A673 (cell line): Measurements from ENCODE around the gene AGBL4. TPM values are rescaled to one million over a fixed set of nuclear protein-coding genes. Genes with fewer than 3 reads are reported as not detected.
A peak's percentile ranks its signal among the peaks of the same experiment; 100 is the strongest.

Source experiments
- BruUV-seq: library from RNA; stranded (reverse); fragments of 400-500 nt; replicated peaks from 2 replicates; lab custom pipeline; 2021; lab: Mats Ljungman, UMichigan
- CTCF ChIA-PET: fragments of 300-600 bp; sonication (Branson Sonifier 250); formaldehyde crosslinking; loops from one replicate; lab custom pipeline; 2022; ENCODE audit warnings: antibody characterized with exemption; lab: Charles Lee
- POLR2A ChIA-PET: fragments of 300-600 bp; sonication (Branson Sonifier 250); formaldehyde crosslinking; loops from one replicate; lab custom pipeline; 2022; ENCODE audit warnings: antibody characterized with exemption; ENCODE audit not compliant: low non-redundant PET; lab: Charles Lee
- DNase-seq: peaks from one replicate; pipeline ENCODE4 v3.0.0-alpha.2; 2015; ENCODE audit warnings: low spot score
- H3K27ac ChIP-seq: fragments of 200-600 bp; sonication (generic); 2 replicates; pipeline ENCODE4 v1.5.1; 2016; ENCODE audit warnings: mixed run types, low read depth, mild to moderate bottlenecking, mixed read lengths, antibody characterized with exemption, low read length; ENCODE audit not compliant: poor library complexity, severe bottlenecking
- H3K27me3 ChIP-seq: fragments of 200-600 bp; sonication (generic); replicated peaks from 2 replicates; pipeline ENCODE4 v1.6.1; 2017; ENCODE audit warnings: mixed run types, low read depth, mild to moderate bottlenecking, mixed read lengths, antibody characterized with exemption, low read length; ENCODE audit not compliant: insufficient read depth, poor library complexity
- H3K36me3 ChIP-seq: fragments of 200-600 bp; sonication (generic); 2 replicates; pipeline ENCODE4 v1.6.1; 2016; ENCODE audit warnings: mixed run types, mild to moderate bottlenecking, mixed read lengths, antibody characterized with exemption, low read length; ENCODE audit not compliant: insufficient read depth, poor library complexity, severe bottlenecking
- H3K4me1 ChIP-seq: fragments of 200-600 bp; sonication (generic); 2 replicates; pipeline ENCODE4 v1.6.1; 2017; ENCODE audit warnings: mixed run types, mild to moderate bottlenecking, mixed read lengths, antibody characterized with exemption, low read length; ENCODE audit not compliant: insufficient read depth, poor library complexity, severe bottlenecking
- H3K4me3 ChIP-seq: fragments of 200-600 bp; sonication (generic); 2 replicates; pipeline ENCODE4 v1.5.1; 2016; ENCODE audit warnings: low read depth, mixed run types, mild to moderate bottlenecking, mixed read lengths, low read length; ENCODE audit not compliant: poor library complexity, severe bottlenecking
- H3K9me3 ChIP-seq: fragments of 200-600 bp; sonication (generic); 2 replicates; pipeline ENCODE4 v1.6.1; 2016; ENCODE audit warnings: mixed run types, low read depth, mild to moderate bottlenecking, mixed read lengths, antibody characterized with exemption, low read length; ENCODE audit not compliant: poor library complexity, severe bottlenecking
- EZH2 ChIP-seq: fragments of 200-600 bp; sonication (generic); IDR thresholded peaks from 2 replicates; pipeline ENCODE4 v1.6.1; 2017; ENCODE audit warnings: borderline replicate concordance, low read depth, mild to moderate bottlenecking, mixed read lengths, antibody characterized with exemption, low read length; ENCODE audit not compliant: poor library complexity, severe bottlenecking
- intact Hi-C: fragments of 100-400 bp; cut with micrococcal nuclease; formaldehyde crosslinking; loops from one replicate; pipeline ENCODE4 v1.10.0; 2022; ENCODE audit not compliant: unreplicated experiment
- total RNA-seq: library from RNA; stranded (reverse); gene quantifications from 2 replicates; pipeline ENCODE4 v1.2.3, GENCODE V29; 2021
- TF ChIP-seq, protein P1 (sequence below): fragments of 300-800, 200-600 bp; sonication (generic); conservative IDR thresholded peaks from 2 replicates; pipeline ENCODE4 v1.5.1; 2017; ENCODE audit warnings: low read depth, mild to moderate bottlenecking, antibody characterized with exemption, low read length, moderate library complexity, mixed read lengths

Gene AGBL4
- total RNA-seq, 1 experiment from 2014 or later, result 0.32 TPM

DNA sequence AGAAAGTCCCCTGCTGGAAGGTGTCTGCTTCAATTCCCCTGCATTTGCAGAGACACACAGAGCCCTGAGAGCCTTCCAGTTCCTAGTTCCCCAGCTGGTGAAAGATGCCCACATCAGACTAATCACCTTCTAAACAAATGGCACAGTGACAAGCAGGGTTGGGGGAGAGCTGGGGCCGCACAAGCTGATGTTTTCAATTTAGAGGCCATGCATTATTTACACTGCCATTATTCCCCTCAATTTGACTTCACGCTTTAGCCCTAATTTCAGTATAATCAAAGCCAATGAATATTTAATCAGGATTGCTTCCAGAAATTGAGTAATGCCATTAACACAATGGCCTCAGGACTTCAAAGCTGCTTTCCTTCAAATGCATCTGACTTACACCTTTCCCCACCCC is 1328.6 kb downstream of the AGBL4 start:
- Histone ChIP-seq H3K4me1 (peaks cover 12% of the 10 kb centered on the region), H3K4me3 (no peak overlapping the region), H3K27ac (no peak overlapping the region), H3K27me3 (no peaks in the 10 kb centered on the region), H3K9me3 (no peaks in the 10 kb centered on the region), H3K36me3 (no peaks in the 10 kb centered on the region)
- ChIA-PET POLR2A (no interaction called here), CTCF (interaction anchor here (0.5 to 3.7 kb wide), 2 partner anchors 121 to 123 kb away, joined by 3 to 27 read pairs; no protein-coding TSS in a partner anchor)
- intact Hi-C loops, result no loop called here
- no peak for TF ChIP-seq EZH2
- TF ChIP-seq, protein P1, sequence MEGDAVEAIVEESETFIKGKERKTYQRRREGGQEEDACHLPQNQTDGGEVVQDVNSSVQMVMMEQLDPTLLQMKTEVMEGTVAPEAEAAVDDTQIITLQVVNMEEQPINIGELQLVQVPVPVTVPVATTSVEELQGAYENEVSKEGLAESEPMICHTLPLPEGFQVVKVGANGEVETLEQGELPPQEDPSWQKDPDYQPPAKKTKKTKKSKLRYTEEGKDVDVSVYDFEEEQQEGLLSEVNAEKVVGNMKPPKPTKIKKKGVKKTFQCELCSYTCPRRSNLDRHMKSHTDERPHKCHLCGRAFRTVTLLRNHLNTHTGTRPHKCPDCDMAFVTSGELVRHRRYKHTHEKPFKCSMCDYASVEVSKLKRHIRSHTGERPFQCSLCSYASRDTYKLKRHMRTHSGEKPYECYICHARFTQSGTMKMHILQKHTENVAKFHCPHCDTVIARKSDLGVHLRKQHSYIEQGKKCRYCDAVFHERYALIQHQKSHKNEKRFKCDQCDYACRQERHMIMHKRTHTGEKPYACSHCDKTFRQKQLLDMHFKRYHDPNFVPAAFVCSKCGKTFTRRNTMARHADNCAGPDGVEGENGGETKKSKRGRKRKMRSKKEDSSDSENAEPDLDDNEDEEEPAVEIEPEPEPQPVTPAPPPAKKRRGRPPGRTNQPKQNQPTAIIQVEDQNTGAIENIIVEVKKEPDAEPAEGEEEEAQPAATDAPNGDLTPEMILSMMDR, result no peak
- peak; percentile 24 for DNase-seq
- BruUV-seq, result no TSS peak

DNA sequence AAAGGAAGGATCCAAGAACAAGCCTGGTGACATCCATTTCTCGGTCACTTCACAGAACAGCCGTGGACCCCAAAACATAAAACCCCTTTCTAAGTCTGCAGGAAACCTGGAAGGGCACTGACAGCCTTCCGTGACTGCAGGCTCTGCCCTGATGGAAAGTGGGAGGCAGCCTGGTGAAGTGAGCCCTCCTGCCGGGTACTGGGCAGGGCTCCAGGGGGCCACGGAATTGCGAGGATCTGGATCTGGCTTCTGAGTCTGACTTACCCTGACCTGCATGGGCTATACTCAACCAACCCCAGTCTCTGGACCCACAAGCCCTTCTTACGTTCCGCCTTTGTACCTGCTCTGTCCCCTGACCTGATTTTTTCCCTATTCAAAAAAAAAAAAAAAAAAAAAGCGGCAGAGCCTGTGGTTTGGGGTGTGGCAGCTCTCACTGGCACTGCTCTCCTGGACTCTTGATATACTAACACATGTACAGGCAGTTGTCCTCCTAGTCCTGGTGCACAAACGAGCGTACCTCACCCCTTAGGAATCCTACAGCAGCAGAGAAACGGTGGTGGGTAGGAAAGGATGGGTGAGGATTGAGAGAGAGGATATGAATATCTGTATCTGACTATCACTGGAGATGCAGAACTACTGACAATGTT is 1330.0 kb downstream of the AGBL4 start:
- POLR2A ChIA-PET, result no interaction called here
- BruUV-seq, result no TSS peak

DNA sequence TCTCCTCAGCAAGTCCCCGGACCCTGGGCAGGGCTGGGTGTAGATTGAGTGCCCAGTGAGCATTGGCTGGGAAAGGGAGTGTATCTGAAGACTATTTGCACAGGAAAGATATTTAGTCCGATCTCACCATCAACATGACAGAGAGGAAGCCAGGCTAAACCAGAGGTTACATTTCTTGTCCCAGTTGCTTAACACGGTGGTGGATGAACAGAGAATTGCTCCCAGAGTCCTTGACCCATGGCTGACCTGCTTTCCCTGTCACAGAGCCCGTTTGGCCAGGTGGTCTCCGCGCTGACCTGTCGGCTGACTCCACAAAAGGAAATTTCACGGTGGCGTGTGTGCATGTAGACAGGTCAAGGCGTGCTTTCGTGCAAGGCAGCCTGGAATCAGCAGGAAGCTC is 1330.6 kb downstream of the AGBL4 start:
- no peak for DNase-seq
- BruUV-seq, result no TSS peak
- TF ChIP-seq, protein P1, result no peak
- no peak for TF ChIP-seq EZH2
- H3K36me3 ChIP-seq, result no peaks in the 10 kb centered on the region
- H3K4me3 ChIP-seq, result no peak overlapping the region
- H3K27ac ChIP-seq, result no peak overlapping the region
- H3K4me1 ChIP-seq, result peaks cover 12% of the 10 kb centered on the region
- CTCF ChIA-PET, result no interaction called here
- POLR2A ChIA-PET, result interaction anchor here (0.6 kb wide), 1 partner anchor 1868 kb away, joined by 4 read pairs; no protein-coding TSS in a partner anchor
- no peaks in the 10 kb centered on the region for H3K9me3 ChIP-seq
- intact Hi-C loops, result no loop called here
- no peaks in the 10 kb centered on the region for H3K27me3 ChIP-seq

More for the DNA sequence above, 1330.0 kb downstream of the AGBL4 start:
- no peaks in the 10 kb centered on the region for H3K27me3 ChIP-seq
- TF ChIP-seq, protein P1, result no peak
- no peak for TF ChIP-seq EZH2
- CTCF ChIA-PET, result no interaction called here
- no peak overlapping the region for H3K27ac ChIP-seq
- no peak overlapping the region for H3K4me3 ChIP-seq
- intact Hi-C loops, result no loop called here
- H3K9me3 ChIP-seq, result no peaks in the 10 kb centered on the region
- peak; percentile 15 for DNase-seq
- H3K4me1 ChIP-seq, result peaks cover 12% of the 10 kb centered on the region
- H3K36me3 ChIP-seq, result no peaks in the 10 kb centered on the region
